ENCODE data around the gene BMP8B.

GRCh38 chr1:39732730-39733129, 55.9 kb downstream of the BMP8B start:
- TF ChIP-seq POLR2A (IDR thresholded peaks at IDR 0.05) (no peak), CTCF (IDR thresholded peaks at IDR 0.05) (no peak)

Measured in heart left ventricle (tissue), 13 donors.